GM23248 (cell line): ENCODE results near the gene PRAMEF17. TPM values are rescaled to one million over a fixed set of nuclear protein-coding genes. Genes with fewer than 3 reads are reported as not detected.
"Not testable (repeated sequence)": the region's sequence is repeated elsewhere in the genome, so short reads cannot be mapped to it uniquely, and the experiment has no call there.

Experiments used
- DNase-seq: peaks from one replicate; pipeline ENCODE4 v3.0.0-alpha.2; 2015
- H2AFZ ChIP-seq: fragments of 200-600 bp; sonication (generic); 2 replicates; pipeline ENCODE4 v1.6.1; 2016; ENCODE audit warnings: antibody characterized with exemption
- H3F3A ChIP-seq: fragments of 200-600 bp; sonication (generic); 2 replicates; pipeline ENCODE4 v1.6.1; 2016; ENCODE audit warnings: mild to moderate bottlenecking, antibody characterized with exemption, mixed run types; ENCODE audit not compliant: insufficient read depth
- H3K27ac ChIP-seq: fragments of 200-600 bp; sonication (generic); 2 replicates; pipeline ENCODE4 v1.5.1; 2016; ENCODE audit warnings: mild to moderate bottlenecking
- H3K27me3 ChIP-seq: fragments of 200-600 bp; sonication (generic); replicated peaks from 2 replicates; pipeline ENCODE4 v1.6.1; 2016; ENCODE audit warnings: mild to moderate bottlenecking; ENCODE audit not compliant: insufficient read depth
- H3K36me3 ChIP-seq: fragments of 200-600 bp; sonication (generic); 2 replicates; pipeline ENCODE4 v1.6.1; 2016; ENCODE audit warnings: low read depth, mild to moderate bottlenecking
- H3K4me1 ChIP-seq: fragments of 200-600 bp; sonication (generic); 2 replicates; pipeline ENCODE4 v1.6.1; 2016; ENCODE audit warnings: mild to moderate bottlenecking; ENCODE audit not compliant: insufficient read depth
- H3K4me2 ChIP-seq: fragments of 200-600 bp; sonication (generic); one replicate; pipeline ENCODE4 v1.6.1; 2016; ENCODE audit warnings: mild to moderate bottlenecking; ENCODE audit not compliant: unreplicated experiment
- H3K4me3 ChIP-seq: fragments of 200-600 bp; sonication (generic); 2 replicates; pipeline ENCODE4 v1.5.1; 2016; ENCODE audit warnings: mild to moderate bottlenecking
- H3K79me2 ChIP-seq: fragments of 200-600 bp; sonication (generic); 2 replicates; pipeline ENCODE4 v1.6.1; 2016; ENCODE audit warnings: mild to moderate bottlenecking; ENCODE audit not compliant: insufficient read depth
- H3K9ac ChIP-seq: fragments of 200-600 bp; sonication (generic); 2 replicates; pipeline ENCODE4 v1.6.1; 2016; ENCODE audit warnings: mild to moderate bottlenecking
- H3K9me2 ChIP-seq: fragments of 200-600 bp; sonication (generic); 2 replicates; pipeline ENCODE4 v1.6.1; 2016; ENCODE audit warnings: mixed run types, mild to moderate bottlenecking, moderate library complexity; ENCODE audit not compliant: insufficient read depth
- H3K9me3 ChIP-seq: fragments of 200-600 bp; sonication (generic); one replicate; pipeline ENCODE4 v1.6.1; 2017; ENCODE audit warnings: low read depth
- H4K20me1 ChIP-seq: fragments of 200-600 bp; sonication (generic); 2 replicates; pipeline ENCODE4 v1.6.0; 2016; ENCODE audit not compliant: insufficient read depth
- EZH2 ChIP-seq: fragments of 200-600 bp; sonication (generic); IDR thresholded peaks from 2 replicates; pipeline ENCODE4 v1.6.1; 2018; ENCODE audit warnings: antibody characterized with exemption, mild to moderate bottlenecking; ENCODE audit not compliant: insufficient read depth, poor library complexity, severe bottlenecking
- EZH2phosphoT487 ChIP-seq: fragments of 200-600 bp; sonication (generic); IDR thresholded peaks from 2 replicates; pipeline ENCODE4 v1.6.1; 2018; ENCODE audit warnings: antibody characterized with exemption, moderate library complexity, mild to moderate bottlenecking, low read depth; ENCODE audit not compliant: insufficient read depth
- WGBS, 2 experiments: methylation state at CpG; one replicate each; pipeline ENCODE4 v1.1.6; 2015 to 2017; ENCODE audit warnings: low lambda C conversion rate in 2 of 2, low coverage in 1 of 2; ENCODE audit errors: missing lambda C conversion rate in 2 of 2; 5-methylcytosine and 5-hydroxymethylcytosine counted together
- in situ Hi-C: fragments of 300-500 bp; cut with MboI; formaldehyde crosslinking; loops from 2 replicates; pipeline ENCODE4 v1.15.0; 2020
- polyA plus RNA-seq: library from polyadenylated mRNA; unstranded; fragments of >200 nt; fragmentation: Nextera tagmentation; extraction: Ambion mirVana; gene quantifications from 2 replicates; pipeline ENCODE4 v1.2.1, GENCODE V29; 2016
- total RNA-seq: library from RNA; depleted of rRNA; stranded (reverse); fragments of >200 nt; shearing (Covaris generic); gene quantifications from 2 replicates; pipeline ENCODE4 v1.2.3, GENCODE V29; 2014

Gene PRAMEF17
- total and polyA plus RNA-seq, 2 experiments from 2014 or later = not detected

- no peak overlapping the region for H3K4me2 ChIP-seq
- H2AFZ ChIP-seq = no peak overlapping the region
- H3F3A ChIP-seq = no peaks in the 10 kb centered on the region
- no peak for DNase-seq
- H3K9me3 ChIP-seq = no peaks in the 10 kb centered on the region
- WGBS, 2 experiments = 54 to 61% methylated on average over 4 of the region's 4 CpGs
- no peaks in the 10 kb centered on the region for H3K27me3 ChIP-seq
- H3K4me1 ChIP-seq = no peaks in the 10 kb centered on the region
- TF ChIP-seq EZH2phosphoT487 (no peak), EZH2 (no peak)
- no peaks in the 10 kb centered on the region for H3K36me3 ChIP-seq
- no peak overlapping the region for H3K27ac ChIP-seq
- H3K9me2 ChIP-seq = no peaks in the 10 kb centered on the region
- no peaks in the 10 kb centered on the region for H3K79me2 ChIP-seq
- H3K9ac ChIP-seq = no peak overlapping the region
- H4K20me1 ChIP-seq = no peaks in the 10 kb centered on the region
- in situ Hi-C loops = no loop called here
- no peak overlapping the region for H3K4me3 ChIP-seq
Observed at GRCh38 chr1:13407811-13408210, 18.4 kb downstream of the PRAMEF17 start.

- DNase-seq, H3K36me3 ChIP-seq, H2AFZ ChIP-seq, H4K20me1 ChIP-seq, H3K9me2 ChIP-seq, H3K27me3 ChIP-seq, H3K79me2 ChIP-seq, H3K27ac ChIP-seq, H3K9me3 ChIP-seq, H3F3A ChIP-seq, H3K9ac ChIP-seq, H3K4me2 ChIP-seq, in situ Hi-C loops, H3K4me1 ChIP-seq, H3K4me3 ChIP-seq: not testable (repeated sequence)
- WGBS, 2 experiments = 45 to 55% methylated on average over 4 of the region's 4 CpGs
Observed at GRCh38 chr1:13410150-13410549, 20.7 kb downstream of the PRAMEF17 start, which contains the start of gene PRAMEF20. Gene PRAMEF20, plus strand, starts transcription at chr1:13410450. Its CDS starts 5,905 bp downstream, at chr1:13416355.

GRCh38 chr1:13430495-13430894 lies 41.1 kb downstream of the PRAMEF17 start:
- no peak overlapping the region for H3K4me3 ChIP-seq
- H4K20me1 ChIP-seq = no peaks in the 10 kb centered on the region
- H3K4me2 ChIP-seq = no peak overlapping the region
- TF ChIP-seq EZH2phosphoT487 (no peak), EZH2 (no peak)
- H3K9me3 ChIP-seq = no peaks in the 10 kb centered on the region
- WGBS, 2 experiments = 53 to 63% methylated on average over 8 to 10 of the region's 13 CpGs
- H3K4me1 ChIP-seq = no peaks in the 10 kb centered on the region
- H3K36me3 ChIP-seq = no peaks in the 10 kb centered on the region
- no peaks in the 10 kb centered on the region for H3K79me2 ChIP-seq
- in situ Hi-C loops = no loop called here
- H3K27me3 ChIP-seq = no peaks in the 10 kb centered on the region
- no peaks in the 10 kb centered on the region for H3K9me2 ChIP-seq
- H2AFZ ChIP-seq = no peak overlapping the region
- no peak overlapping the region for H3K9ac ChIP-seq
- H3K27ac ChIP-seq = no peak overlapping the region
- DNase-seq = no peak
- no peaks in the 10 kb centered on the region for H3F3A ChIP-seq

GRCh38 chr1:13432251-13432650 lies 42.8 kb downstream of the PRAMEF17 start:
- Histone ChIP-seq H3K9ac (no peak overlapping the region), H3K4me2 (no peak overlapping the region), H3F3A (no peaks in the 10 kb centered on the region), H3K4me1 (no peaks in the 10 kb centered on the region), H3K9me2 (no peaks in the 10 kb centered on the region), H3K36me3 (no peaks in the 10 kb centered on the region), H3K4me3 (no peak overlapping the region), H3K9me3 (no peaks in the 10 kb centered on the region), H3K27ac (no peak overlapping the region), H4K20me1 (no peaks in the 10 kb centered on the region), H2AFZ (no peak overlapping the region), H3K27me3 (no peaks in the 10 kb centered on the region), H3K79me2 (no peaks in the 10 kb centered on the region)
- 1% methylated on average over 3 of the region's 3 CpGs for WGBS, 2 experiments
- DNase-seq = no peak
- no peak for TF ChIP-seq EZH2
- TF ChIP-seq EZH2phosphoT487 = no peak
- in situ Hi-C loops = no loop called here

- H4K20me1 ChIP-seq, H3F3A ChIP-seq, H3K4me2 ChIP-seq, H3K9me3 ChIP-seq, in situ Hi-C loops, H3K27ac ChIP-seq, H3K79me2 ChIP-seq, H3K4me1 ChIP-seq, H3K9me2 ChIP-seq, H3K4me3 ChIP-seq, H3K27me3 ChIP-seq, H3K36me3 ChIP-seq, DNase-seq, H3K9ac ChIP-seq, H2AFZ ChIP-seq: not testable (repeated sequence)
- WGBS, 2 experiments = 65 to 67% methylated on average over 13 to 26 of the region's 32 CpGs
Observed at GRCh38 chr1:13433694-13434358, 44.4 kb downstream of the PRAMEF17 start.
